HG02623 (cell line): ENCODE data around the gene ZNF155.

ENCODE experiments used
- ATAC-seq: cut with Tn5 transposase; IDR thresholded peaks from one replicate; pipeline ENCODE4 v1.9.1; 2021; ENCODE audit warnings: moderate library complexity; ENCODE audit not compliant: unreplicated experiment

ZNF155 gene

GRCh38 chr19:44003461-44004009 is 19.5 kb downstream of the ZNF155 start:
- peak; percentile 8 for ATAC-seq

- ATAC-seq = no peak
Observed at GRCh38 chr19:44005973-44006372, 22.0 kb downstream of the ZNF155 start.

DNA sequence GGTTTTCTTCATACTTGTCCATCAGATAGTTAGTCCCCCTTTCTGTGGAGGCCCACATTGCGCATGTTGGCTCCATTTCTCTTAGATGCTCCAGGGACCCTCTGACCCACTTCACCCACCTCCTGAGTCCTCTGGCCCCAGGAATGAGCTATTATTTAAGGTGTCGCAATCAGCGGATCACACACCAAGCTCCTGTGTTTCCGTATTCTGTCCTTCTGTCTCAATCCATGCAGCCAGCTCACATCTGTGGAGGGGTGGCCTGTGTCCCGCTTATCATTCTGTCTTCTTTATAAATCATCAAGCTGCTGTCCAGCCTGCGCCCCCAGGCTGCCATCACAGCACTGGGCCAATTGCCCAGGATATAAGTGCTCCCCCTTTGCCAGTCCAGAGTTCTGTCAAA is 23.5 kb downstream of the ZNF155 start:
- ATAC-seq = no peak

GRCh38 chr19:44010468-44010867 is 26.5 kb downstream of the ZNF155 start:
- ATAC-seq = no peak

DNA sequence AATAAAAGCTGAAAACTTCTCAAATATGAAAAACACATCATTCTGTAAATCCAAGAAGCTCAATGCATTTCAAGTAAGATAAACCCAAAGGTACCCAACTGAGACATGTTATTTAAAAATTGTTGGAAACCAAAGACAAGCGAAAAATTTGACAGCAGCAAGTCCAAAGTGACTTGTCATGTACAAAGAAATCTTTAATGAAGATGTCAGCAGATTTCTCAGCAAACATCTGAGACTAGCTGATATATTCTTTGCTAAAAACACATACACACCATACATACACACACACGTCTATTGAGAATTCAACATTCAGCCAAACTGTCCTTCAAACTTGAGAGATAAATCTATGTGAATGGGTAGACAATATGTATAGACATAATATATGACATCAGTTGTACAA is 35.5 kb downstream of the ZNF155 start:
- no peak for ATAC-seq

DNA sequence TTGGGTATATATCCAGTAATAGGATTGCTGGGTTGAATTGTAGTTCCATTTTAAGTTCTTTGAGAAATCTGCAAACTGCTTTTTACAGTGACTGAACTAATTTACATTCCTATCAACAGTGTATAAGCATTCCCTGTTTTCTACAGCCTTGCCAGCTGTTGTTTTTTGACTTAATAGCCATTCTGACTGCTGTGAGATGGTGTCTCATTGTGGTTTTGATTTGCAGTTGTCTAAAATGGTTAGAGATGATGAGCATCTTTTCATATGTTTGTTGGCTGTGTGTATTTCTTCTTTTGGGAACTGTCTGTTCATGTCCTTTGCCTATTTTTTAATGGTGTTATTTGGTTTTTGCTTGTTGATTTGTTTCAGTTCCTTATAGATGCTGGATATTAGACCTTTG is 37.2 kb downstream of the ZNF155 start:
- no peak for ATAC-seq

DNA sequence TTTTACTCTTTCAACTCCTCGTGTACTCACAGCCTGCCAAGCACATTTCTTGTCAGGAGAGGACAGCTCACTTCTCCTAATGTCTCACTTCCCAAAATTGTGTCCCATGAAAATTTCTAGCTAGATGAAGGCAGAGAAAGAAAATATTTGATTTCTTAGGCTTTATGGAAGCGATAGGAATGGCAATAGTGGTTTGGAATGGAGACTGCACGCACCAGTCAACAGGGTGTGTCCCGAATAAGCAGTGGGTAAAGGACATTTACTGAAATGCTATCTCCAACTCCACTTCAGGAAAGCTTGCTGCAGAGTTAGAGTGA is 40.9 kb downstream of the ZNF155 start:
- ATAC-seq = no peak

- ATAC-seq = no peak
Observed at GRCh38 chr19:44025217-44025936, 41.4 kb downstream of the ZNF155 start, which contains the start of gene ZNF222. Gene ZNF222, plus strand, starts transcription at chr19:44025379. Its CDS starts 58 bp downstream, at chr19:44025437.

GRCh38 chr19:44026622-44027021 is 42.6 kb downstream of the ZNF155 start:
- no peak for ATAC-seq

DNA sequence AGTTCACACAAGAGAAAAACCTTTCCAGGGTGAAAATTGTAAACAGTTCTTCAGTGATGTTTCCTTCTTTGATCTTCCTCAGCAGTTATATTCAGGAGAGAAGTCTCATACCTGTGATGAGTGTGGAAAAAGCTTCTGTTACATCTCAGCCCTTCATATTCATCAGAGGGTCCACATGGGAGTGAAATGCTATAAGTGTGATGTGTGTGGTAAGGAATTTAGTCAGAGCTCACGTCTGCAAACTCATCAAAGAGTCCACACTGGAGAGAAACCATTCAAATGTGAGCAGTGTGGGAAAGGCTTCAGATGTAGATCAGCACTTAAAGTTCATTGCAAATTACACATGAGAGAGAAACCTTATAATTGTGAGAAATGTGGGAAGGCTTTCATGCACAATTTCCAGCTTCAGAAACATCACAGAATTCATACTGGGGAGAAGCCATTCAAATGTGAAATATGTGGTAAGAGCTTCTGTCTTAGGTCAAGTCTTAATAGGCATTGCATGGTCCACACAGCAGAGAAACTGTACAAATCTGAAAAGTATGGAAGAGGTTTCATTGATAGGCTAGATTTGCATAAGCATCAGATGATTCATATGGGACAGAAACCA is 48.1 kb downstream of the ZNF155 start:
- ATAC-seq = no peak

DNA sequence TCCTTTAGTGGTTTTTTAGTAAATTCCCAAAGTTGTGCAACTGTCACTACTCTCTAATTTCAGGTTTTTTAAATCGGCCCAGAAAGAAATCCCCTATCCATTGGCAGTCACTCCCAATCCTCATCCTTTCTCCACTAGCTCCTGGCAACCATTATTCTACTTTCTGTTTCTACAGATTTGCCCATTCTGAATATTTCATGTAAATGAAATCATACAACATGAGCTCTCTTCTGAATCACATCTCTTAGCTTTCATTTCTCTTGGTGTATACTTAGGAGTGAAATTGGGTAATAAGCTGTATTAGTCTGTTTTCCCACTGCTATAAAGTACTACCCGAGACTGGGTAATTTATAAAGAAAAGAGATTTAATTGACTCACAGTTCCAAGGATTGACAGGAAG is 58.2 kb downstream of the ZNF155 start:
- no peak for ATAC-seq
